Prostate gland (tissue), 2 donors: ENCODE results near the gene IFT43. TPM values are rescaled to one million over a fixed set of nuclear protein-coding genes. Genes with fewer than 3 reads are reported as not detected.

Experiments used
- DNase-seq: peaks from one replicate; pipeline ENCODE4 v3.0.0-alpha.2; 2019; ENCODE audit warnings: low spot score
- H3K27ac ChIP-seq, 2 donors: fragments of 200-600 bp; sonication (generic); 2 replicates each; pipeline ENCODE4 v1.5.1; 2017 to 2019
- H3K27me3 ChIP-seq: fragments of 200-600 bp; sonication (generic); replicated peaks from 2 replicates; pipeline ENCODE4 v1.5.1; 2019; ENCODE audit not compliant: insufficient read depth
- H3K36me3 ChIP-seq, 2 donors: fragments of 200-600 bp; sonication (generic); 1 replicate in 1 of 2; 2 replicates in 1 of 2; pipeline versions ENCODE4 v1.5.1 to v1.8.1; 2017 to 2019
- H3K4me1 ChIP-seq: fragments of 200-600 bp; sonication (generic); replicated peaks from 2 replicates; pipeline ENCODE4 v1.5.1; 2019
- H3K4me3 ChIP-seq, 2 donors: fragments of 200-600 bp; sonication (generic); 2 replicates each; pipeline ENCODE4 v1.5.1; 2017 to 2019
- H3K9me3 ChIP-seq: fragments of 200-600 bp; sonication (generic); 2 replicates; pipeline ENCODE4 v1.5.1; 2017
- CTCF ChIP-seq, 4 experiments: fragments of 200-600 bp in 2 of 4; fragments of 450-650 bp in 2 of 4; sonication (generic) in 2 of 4; IDR thresholded peaks; 1 replicate in 3 of 4; 2 replicates in 1 of 4; pipeline ENCODE4 v1.5.1; 2016 to 2019; ENCODE audit warnings: antibody characterized with exemption in 4 of 4, mild to moderate bottlenecking in 2 of 4, moderate library complexity in 2 of 4
- POLR2A ChIP-seq: fragments of 450-650 bp; IDR thresholded peaks from one replicate; pipeline ENCODE4 v1.6.1; 2016; ENCODE audit warnings: antibody characterized with exemption, mild to moderate bottlenecking
- POLR2AphosphoS5 ChIP-seq: sonication (generic); formaldehyde crosslinking; IDR thresholded peaks from one replicate; pipeline ENCODE4 v1.6.1; 2017; ENCODE audit warnings: antibody characterized with exemption
- WGBS: methylation state at CpG from one replicate; pipeline ENCODE4 v1.1.5; 2018; 5-methylcytosine and 5-hydroxymethylcytosine counted together
- intact Hi-C: fragments of 100-400 bp; cut with DNase I; formaldehyde crosslinking; loops from one replicate; pipeline ENCODE4 v1.14.2; 2022
- total RNA-seq, 2 donors: library from RNA; depleted of rRNA; stranded (reverse); fragments of >200 nt; gene quantifications; one replicate each; pipeline ENCODE4 v1.1.0, GENCODE V29; 2016

Gene IFT43
- total RNA-seq, 2 donors from 2014 or later: 43.1 to 55.9 TPM

GRCh38 chr14:75978249-75978731 lies 7.3 kb upstream of the IFT43 start:
- H3K4me1 ChIP-seq: peaks cover 10% of the 10 kb centered on the region
- peak overlapping the region; percentile 93 to 98 for H3K27ac ChIP-seq
- no peaks in the 10 kb centered on the region for H3K27me3 ChIP-seq
- DNase-seq: no peak
- 68% methylated on average over 6 of the region's 10 CpGs for WGBS
- intact Hi-C loops: loop anchor here (2.0 kb wide), 1 partner anchor 71 kb away; no protein-coding TSS in a partner anchor
- H3K36me3 ChIP-seq: no peaks in the 10 kb centered on the region
- TF ChIP-seq POLR2A: no peak
- no peak for TF ChIP-seq CTCF (IDR thresholded peaks at IDR 0.05)
- no peak for TF ChIP-seq POLR2AphosphoS5
- H3K9me3 ChIP-seq: no peaks in the 10 kb centered on the region
- peak overlapping the region in 1 of 2 donors; percentile 66 for H3K4me3 ChIP-seq

- Histone ChIP-seq H3K9me3 (no peaks in the 10 kb centered on the region), H3K4me3 (peak overlapping the region; percentile 66 to 74), H3K4me1 (peaks cover 12% of the 10 kb centered on the region), H3K27ac (peak overlapping the region; percentile 93 to 98), H3K36me3 (no peaks in the 10 kb centered on the region), H3K27me3 (no peaks in the 10 kb centered on the region)
- 32% methylated on average over 14 of the region's 14 CpGs for WGBS
- no peak for DNase-seq
- TF ChIP-seq POLR2A: no peak
- no peak for TF ChIP-seq POLR2AphosphoS5
- peak; percentile 58 to 67 (median 62) for TF ChIP-seq CTCF (IDR thresholded peaks at IDR 0.05)
- intact Hi-C loops: loop anchor here (1.0 to 2.0 kb wide), 2 partner anchors 72 to 185 kb away; no protein-coding TSS in a partner anchor
These were observed 6.4 kb upstream of the IFT43 start for GRCh38 chr14:75979071-75979571.

- Histone ChIP-seq H3K4me3 (peak overlapping the region; percentile 66 to 74), H3K27me3 (no peaks in the 10 kb centered on the region), H3K36me3 (no peaks in the 10 kb centered on the region), H3K4me1 (peaks cover 13% of the 10 kb centered on the region), H3K9me3 (no peaks in the 10 kb centered on the region), H3K27ac (peak overlapping the region; percentile 93 to 98)
- no peak for TF ChIP-seq POLR2A
- TF ChIP-seq CTCF (IDR thresholded peaks at IDR 0.05): no peak
- TF ChIP-seq POLR2AphosphoS5: no peak
- intact Hi-C loops: loop anchor here (1.0 to 10.0 kb wide), 4 partner anchors 73 to 186 kb away; no protein-coding TSS in a partner anchor
- WGBS: 47% methylated on average over 27 of the region's 27 CpGs
- DNase-seq: no peak
These were observed 5.7 kb upstream of the IFT43 start for GRCh38 chr14:75979648-75980565.

GRCh38 chr14:75980856-75981255 lies 4.7 kb upstream of the IFT43 start:
- DNase-seq: peak; percentile 49
- H3K27me3 ChIP-seq: no peaks in the 10 kb centered on the region
- H3K4me1 ChIP-seq: peaks cover 13% of the 10 kb centered on the region
- 20% methylated on average over 8 of the region's 8 CpGs for WGBS
- intact Hi-C loops: loop anchor here (10.0 kb wide), 2 partner anchors 114 to 156 kb away; no protein-coding TSS in a partner anchor
- H3K9me3 ChIP-seq: no peaks in the 10 kb centered on the region
- H3K4me3 ChIP-seq: peak overlapping the region; percentile 66 to 74
- no peaks in the 10 kb centered on the region for H3K36me3 ChIP-seq
- H3K27ac ChIP-seq: peak overlapping the region; percentile 93 to 98
- TF ChIP-seq CTCF (IDR thresholded peaks at IDR 0.05): no peak
